Mesendoderm (in vitro differentiated cells): ENCODE data around the gene GFPT1.
A peak's percentile ranks its signal among the peaks of the same experiment; 100 is the strongest.

Source experiments
- DNase-seq: peaks from one replicate; pipeline ENCODE4 v3.0.0; 2013
- H2AK5ac ChIP-seq: 2 replicates; pipeline ENCODE4 v1.6.1; 2013; ENCODE audit warnings: low read length, inconsistent platforms
- H2BK120ac ChIP-seq: 2 replicates; pipeline ENCODE4 v1.6.1; 2013; ENCODE audit warnings: low read depth, mild to moderate bottlenecking, low read length, moderate library complexity, mixed read lengths
- H2BK15ac ChIP-seq: replicated peaks from 2 replicates; pipeline ENCODE4 v1.6.1; 2013; ENCODE audit warnings: low read depth, mild to moderate bottlenecking, moderate library complexity
- H2BK5ac ChIP-seq: 2 replicates; pipeline ENCODE4 v1.6.1; 2013; ENCODE audit warnings: low read length, inconsistent platforms
- H3K18ac ChIP-seq: 2 replicates; pipeline ENCODE4 v1.6.1; 2013; ENCODE audit warnings: mild to moderate bottlenecking, low read length, mixed read lengths
- H3K23ac ChIP-seq: one replicate; pipeline ENCODE4 v1.6.1; 2013; ENCODE audit warnings: low read length
- H3K27ac ChIP-seq: 2 replicates; pipeline ENCODE4 v1.5.1; 2013; ENCODE audit warnings: low read depth, mild to moderate bottlenecking, inconsistent platforms, low read length, moderate library complexity
- H3K27me3 ChIP-seq: 2 replicates; pipeline ENCODE4 v1.6.1; 2013; ENCODE audit warnings: low read length, control low read depth, mild to moderate bottlenecking, inconsistent platforms; ENCODE audit not compliant: insufficient read depth, poor library complexity
- H3K36me3 ChIP-seq: 2 replicates; pipeline ENCODE4 v1.6.1; 2013; ENCODE audit warnings: low read length, inconsistent platforms; ENCODE audit not compliant: control insufficient read depth, insufficient read depth
- H3K4ac ChIP-seq: one replicate; pipeline ENCODE4 v1.6.1; 2013; ENCODE audit warnings: low read depth, mild to moderate bottlenecking, low read length, moderate library complexity
- H3K4me1 ChIP-seq: 2 replicates; pipeline ENCODE4 v1.6.1; 2013; ENCODE audit warnings: low read depth, low read length, inconsistent platforms; ENCODE audit not compliant: control insufficient read depth
- H3K4me2 ChIP-seq: 2 replicates; pipeline ENCODE4 v1.6.1; 2013; ENCODE audit warnings: low read length
- H3K4me3 ChIP-seq: 2 replicates; pipeline ENCODE4 v1.5.1; 2013; ENCODE audit warnings: mild to moderate bottlenecking, low read length
- H3K56ac ChIP-seq: one replicate; pipeline ENCODE4 v1.6.1; 2013; ENCODE audit warnings: low read length
- H3K79me1 ChIP-seq: 2 replicates; pipeline ENCODE4 v1.6.1; 2013; ENCODE audit warnings: low read length, inconsistent platforms
- H3K79me2 ChIP-seq: 2 replicates; pipeline ENCODE4 v1.6.1; 2013; ENCODE audit warnings: mild to moderate bottlenecking, low read length; ENCODE audit not compliant: control insufficient read depth, insufficient read depth
- H3K9ac ChIP-seq: 2 replicates; pipeline ENCODE4 v1.6.1; 2013; ENCODE audit warnings: low read length, inconsistent platforms
- H4K5ac ChIP-seq: one replicate; pipeline ENCODE4 v1.6.1; 2013; ENCODE audit warnings: low read length
- H4K8ac ChIP-seq: one replicate; pipeline ENCODE4 v1.6.1; 2013; ENCODE audit warnings: low read depth, mild to moderate bottlenecking, control low read depth, low read length, moderate library complexity
- WGBS: extraction: QIAGEN DNeasy Blood & Tissue Kit; methylation state at CpG from one replicate; pipeline ENCODE4 v1.1.7; 2013; ENCODE audit warnings: low lambda C conversion rate, missing lambda C conversion rate; ENCODE audit not compliant: insufficient coverage; ENCODE audit errors: extremely low coverage; 5-methylcytosine and 5-hydroxymethylcytosine counted together

The GFPT1 gene

GRCh38 chr2:69389271-69389670, 2.2 kb upstream of the GFPT1 start:
- H3K27ac ChIP-seq, result no peak overlapping the region
- H3K23ac ChIP-seq, result no peak overlapping the region
- H3K4me1 ChIP-seq, result peaks cover 3% of the 10 kb centered on the region
- H3K18ac ChIP-seq, result no peak overlapping the region
- H3K79me1 ChIP-seq, result peaks cover 2% of the 10 kb centered on the region
- H3K56ac ChIP-seq, result no peak overlapping the region
- H2BK15ac ChIP-seq, result no peak overlapping the region
- no peak overlapping the region for H2AK5ac ChIP-seq
- no CpG with 5 or more reads among the region's 3 CpGs for WGBS
- H3K4ac ChIP-seq, result no peak overlapping the region
- no peaks in the 10 kb centered on the region for H3K27me3 ChIP-seq
- no peak overlapping the region for H2BK120ac ChIP-seq
- no peak overlapping the region for H3K4me2 ChIP-seq
- no peak overlapping the region for H4K8ac ChIP-seq
- no peak overlapping the region for H3K9ac ChIP-seq
- no peak overlapping the region for H2BK5ac ChIP-seq
- no peak overlapping the region for H3K4me3 ChIP-seq
- H3K79me2 ChIP-seq, result peaks cover 11% of the 10 kb centered on the region
- H4K5ac ChIP-seq, result no peak overlapping the region
- no peak for DNase-seq
- H3K36me3 ChIP-seq, result no peaks in the 10 kb centered on the region

GRCh38 chr2:69387770-69388481, 899 bp upstream of the GFPT1 start:
- Histone ChIP-seq H2BK15ac (no peak overlapping the region), H2BK120ac (no peak overlapping the region), H4K8ac (no peak overlapping the region), H3K4ac (no peak overlapping the region), H3K23ac (no peak overlapping the region), H2AK5ac (no peak overlapping the region), H3K79me1 (peaks cover 2% of the 10 kb centered on the region), H3K4me2 (peak overlapping the region; percentile 79), H3K36me3 (no peaks in the 10 kb centered on the region), H2BK5ac (no peak overlapping the region), H3K79me2 (peaks cover 18% of the 10 kb centered on the region), H3K27me3 (no peaks in the 10 kb centered on the region), H3K18ac (peak overlapping the region; percentile 11), H3K27ac (no peak overlapping the region), H3K9ac (peak overlapping the region; percentile 89), H3K4me3 (peak overlapping the region; percentile 56), H4K5ac (no peak overlapping the region), H3K4me1 (peaks cover 3% of the 10 kb centered on the region), H3K56ac (peak overlapping the region; percentile 92)
- no CpG with 5 or more reads among the region's 14 CpGs for WGBS
- no peak for DNase-seq

- Histone ChIP-seq H3K79me2 (peaks cover 33% of the 10 kb centered on the region), H2BK120ac (peak overlapping the region; percentile 55), H3K18ac (peak overlapping the region; percentile 98), H3K27ac (peak overlapping the region; percentile 73), H3K36me3 (no peaks in the 10 kb centered on the region), H3K27me3 (no peaks in the 10 kb centered on the region), H3K4me2 (peak overlapping the region; percentile 44), H3K4me3 (peak overlapping the region; percentile 54), H4K8ac (no peak overlapping the region), H2BK15ac (no peak overlapping the region), H3K79me1 (peaks cover 4% of the 10 kb centered on the region), H2BK5ac (no peak overlapping the region), H3K4me1 (peaks cover 3% of the 10 kb centered on the region), H4K5ac (no peak overlapping the region), H3K56ac (peak overlapping the region; percentile 94), H2AK5ac (no peak overlapping the region), H3K9ac (peak overlapping the region; percentile 90), H3K23ac (no peak overlapping the region), H3K4ac (peak overlapping the region; percentile 77)
- no CpG with 5 or more reads among the region's 6 CpGs for WGBS
- DNase-seq, result no peak
These were observed 667 bp downstream of the GFPT1 start for GRCh38 chr2:69386360-69386759.

- H3K4me1 ChIP-seq, result peaks cover 3% of the 10 kb centered on the region
- H3K36me3 ChIP-seq, result no peaks in the 10 kb centered on the region
- WGBS, result no CpG with 5 or more reads among the region's 8 CpGs
- no peaks in the 10 kb centered on the region for H3K27me3 ChIP-seq
- no peak overlapping the region for H2BK15ac ChIP-seq
- no peak overlapping the region for H4K8ac ChIP-seq
- no peak overlapping the region for H3K4me2 ChIP-seq
- H2AK5ac ChIP-seq, result no peak overlapping the region
- no peak overlapping the region for H3K4ac ChIP-seq
- no peak overlapping the region for H2BK120ac ChIP-seq
- H3K56ac ChIP-seq, result no peak overlapping the region
- H3K18ac ChIP-seq, result no peak overlapping the region
- H3K79me2 ChIP-seq, result peaks cover 35% of the 10 kb centered on the region
- H3K27ac ChIP-seq, result no peak overlapping the region
- peaks cover 4% of the 10 kb centered on the region for H3K79me1 ChIP-seq
- no peak overlapping the region for H2BK5ac ChIP-seq
- H3K9ac ChIP-seq, result peak overlapping the region; percentile 90
- no peak overlapping the region for H3K23ac ChIP-seq
- no peak overlapping the region for H3K4me3 ChIP-seq
- DNase-seq, result peak; percentile 77
- H4K5ac ChIP-seq, result no peak overlapping the region
These were observed 1.4 kb downstream of the GFPT1 start for GRCh38 chr2:69385443-69386151.

- Histone ChIP-seq H3K4me1 (peaks cover 3% of the 10 kb centered on the region), H3K36me3 (no peaks in the 10 kb centered on the region), H3K18ac (no peak overlapping the region), H2AK5ac (no peak overlapping the region), H3K4ac (no peak overlapping the region), H4K5ac (no peak overlapping the region), H3K4me2 (no peak overlapping the region), H3K79me2 (peaks cover 44% of the 10 kb centered on the region), H2BK15ac (no peak overlapping the region), H3K27me3 (no peaks in the 10 kb centered on the region), H2BK5ac (no peak overlapping the region), H3K9ac (no peak overlapping the region), H4K8ac (no peak overlapping the region), H3K27ac (no peak overlapping the region), H2BK120ac (no peak overlapping the region), H3K23ac (no peak overlapping the region), H3K56ac (no peak overlapping the region), H3K4me3 (no peak overlapping the region), H3K79me1 (peaks cover 7% of the 10 kb centered on the region)
- no peak for DNase-seq
- no CpG with 5 or more reads among the region's 5 CpGs for WGBS
These were observed 2.4 kb downstream of the GFPT1 start for GRCh38 chr2:69384618-69385081.
